NOMO-1 treated with DMSO at 0.1 percent for 48 hours (cell line): ENCODE data around the gene CAMSAP3.

Experiments used
- DNase-seq: peaks from one replicate; lab custom pipeline; 2025; ENCODE audit not compliant: unreplicated experiment; lab: John Stamatoyannopoulos, UW

The CAMSAP3 gene

GRCh38 chr19:7612282-7613274 is 16.9 kb downstream of the CAMSAP3 start:
- no peak for DNase-seq

GRCh38 chr19:7614859-7615741 is 19.4 kb downstream of the CAMSAP3 start:
- DNase-seq: no peak

- no peak for DNase-seq
Measured at GRCh38 chr19:7617172-7617571, 21.5 kb downstream of the CAMSAP3 start.

- DNase-seq: no peak
Measured at GRCh38 chr19:7617735-7618134, 22.1 kb downstream of the CAMSAP3 start.

GRCh38 chr19:7618348-7618747 is 22.7 kb downstream of the CAMSAP3 start:
- no peak for DNase-seq

GRCh38 chr19:7618771-7619510 is 23.3 kb downstream of the CAMSAP3 start:
- DNase-seq: no peak

GRCh38 chr19:7619671-7620441 is 24.2 kb downstream of the CAMSAP3 start:
- no peak for DNase-seq

- no peak for DNase-seq
Measured at GRCh38 chr19:7620442-7621412, 25.1 kb downstream of the CAMSAP3 start.

GRCh38 chr19:7622933-7623685 is 27.4 kb downstream of the CAMSAP3 start:
- DNase-seq: no peak

GRCh38 chr19:7623725-7624603 is 28.3 kb downstream of the CAMSAP3 start:
- no peak for DNase-seq

- DNase-seq: no peak
Measured at GRCh38 chr19:7624810-7625209, 29.1 kb downstream of the CAMSAP3 start.

- DNase-seq: no peak
Measured at GRCh38 chr19:7625763-7626372, 30.2 kb downstream of the CAMSAP3 start.

- DNase-seq: no peak
Measured at GRCh38 chr19:7627166-7627565, 31.5 kb downstream of the CAMSAP3 start.

- no peak for DNase-seq
Measured at GRCh38 chr19:7628589-7629311, 33.1 kb downstream of the CAMSAP3 start.

- DNase-seq: peak; percentile 97
Measured at GRCh38 chr19:7629347-7630054, 33.8 kb downstream of the CAMSAP3 start, which contains the start of the genes PET100 and XAB2. TSS of gene PET100 (plus strand) at chr19:7629793. CDS start at chr19:7629834, 41 bp downstream. TSS of gene XAB2 (minus strand) at chr19:7629545. CDS start at chr19:7629527, 18 bp downstream.
